ENCODE measurements around the gene THSD4.

THSD4 gene

DNA sequence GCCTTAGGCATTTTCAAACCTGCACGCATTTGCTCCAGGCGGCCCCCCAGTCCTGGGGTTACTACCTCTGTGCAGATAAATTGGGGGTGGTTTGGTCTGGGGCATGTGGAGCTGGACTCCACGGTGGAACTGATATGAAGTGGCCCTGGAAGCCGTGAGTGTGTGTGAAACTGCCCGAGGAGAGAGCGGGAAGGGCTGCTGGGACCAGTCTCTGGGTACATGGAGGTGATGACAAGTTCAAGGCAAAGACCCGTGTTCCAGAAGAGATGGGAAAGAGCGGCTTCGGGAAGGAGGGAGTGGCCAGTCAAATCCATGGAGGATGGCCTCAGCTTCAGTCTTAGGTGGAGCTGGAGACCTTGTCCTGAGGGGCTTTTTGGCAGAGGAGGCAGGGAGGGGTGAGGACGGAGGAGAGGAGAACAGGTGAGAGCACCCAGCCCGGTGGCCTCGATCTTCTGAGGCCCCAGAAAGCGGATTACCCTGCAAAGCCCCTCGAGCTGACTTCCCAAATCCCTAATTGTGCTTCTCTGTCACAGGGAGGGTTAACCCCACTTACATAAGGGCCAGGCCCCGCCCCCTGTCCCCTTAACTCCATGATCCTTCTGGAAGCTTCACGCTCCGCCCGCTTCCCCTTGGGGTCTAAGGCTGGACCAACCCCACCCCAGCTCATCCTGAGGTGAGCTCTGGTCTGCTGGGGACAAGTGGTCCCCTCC lies 693.2 kb downstream of the THSD4 start:
- no peak for DNase-seq

DNA sequence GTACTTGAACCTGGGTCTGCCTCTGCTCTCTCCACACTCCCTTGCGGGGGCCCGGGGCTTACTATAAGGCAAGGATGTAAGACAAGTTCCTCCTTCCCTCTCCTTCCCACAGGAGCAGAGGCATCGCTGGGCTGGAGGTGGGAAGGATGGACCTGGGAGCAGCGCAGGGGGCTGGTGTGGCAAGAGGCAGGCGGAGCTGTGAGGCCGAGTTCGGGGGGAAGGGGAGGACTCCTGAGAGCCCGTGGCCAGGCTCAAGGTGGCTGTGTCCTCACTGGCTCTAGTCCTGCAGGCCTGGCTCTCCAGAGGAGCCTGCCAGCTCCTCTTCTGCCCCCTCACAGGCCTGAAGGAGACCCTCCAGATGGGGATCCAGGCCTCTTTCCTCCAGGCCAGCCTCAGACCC lies 694.1 kb downstream of the THSD4 start:
- no peak for DNase-seq

DNA sequence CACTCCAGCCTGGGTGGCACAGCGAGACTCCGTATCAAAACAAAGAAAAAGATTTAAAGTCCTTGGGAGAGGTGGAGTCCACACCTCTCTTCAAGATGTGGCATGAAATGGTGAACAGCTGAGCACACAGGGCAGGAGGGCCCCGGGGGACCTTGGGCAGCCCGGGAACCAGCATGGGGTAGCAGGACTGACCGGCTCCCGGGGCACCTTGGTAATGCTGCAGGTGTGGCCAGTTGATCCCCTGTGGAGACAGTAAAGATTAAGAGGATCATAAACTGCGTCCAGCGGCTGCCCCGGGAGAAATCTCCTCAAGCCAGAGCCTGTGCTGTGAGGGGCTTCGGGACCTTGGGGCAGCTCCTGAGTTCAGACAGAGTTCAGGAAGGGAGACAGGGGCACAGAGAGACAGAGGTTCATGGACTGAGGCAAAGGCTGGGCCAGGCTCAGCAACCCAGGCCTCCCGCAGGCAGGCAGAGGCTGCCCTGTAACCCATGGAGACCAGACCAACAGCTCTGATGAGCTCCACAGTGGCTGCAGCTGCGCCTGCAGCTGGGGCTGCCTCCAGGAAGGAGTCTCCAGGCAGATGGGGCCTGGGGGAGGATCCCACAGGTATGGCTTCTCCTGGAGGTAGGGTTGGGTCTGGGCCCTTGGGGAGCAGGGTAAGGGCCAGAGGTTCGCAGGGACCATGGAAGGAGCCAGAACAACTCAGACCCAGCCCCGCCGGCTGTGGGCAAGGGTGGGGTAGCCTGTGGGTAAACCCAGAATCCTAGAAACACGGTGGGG lies 695.2 kb downstream of the THSD4 start, which contains the start of gene NR2E3:
Gene NR2E3 (plus strand): TSS at position 299 of the 780 bp plus-strand sequence. CDS start 190 bp downstream, at position 489.
- no peak for DNase-seq

GRCh38 chr15:71811036-71811736 lies 695.9 kb downstream of the THSD4 start:
- no peak for DNase-seq

- DNase-seq: no peak
Measured at GRCh38 chr15:71811752-71812735, 696.8 kb downstream of the THSD4 start.

- no peak for DNase-seq
Measured at GRCh38 chr15:71812966-71813722, 697.9 kb downstream of the THSD4 start.

DNA sequence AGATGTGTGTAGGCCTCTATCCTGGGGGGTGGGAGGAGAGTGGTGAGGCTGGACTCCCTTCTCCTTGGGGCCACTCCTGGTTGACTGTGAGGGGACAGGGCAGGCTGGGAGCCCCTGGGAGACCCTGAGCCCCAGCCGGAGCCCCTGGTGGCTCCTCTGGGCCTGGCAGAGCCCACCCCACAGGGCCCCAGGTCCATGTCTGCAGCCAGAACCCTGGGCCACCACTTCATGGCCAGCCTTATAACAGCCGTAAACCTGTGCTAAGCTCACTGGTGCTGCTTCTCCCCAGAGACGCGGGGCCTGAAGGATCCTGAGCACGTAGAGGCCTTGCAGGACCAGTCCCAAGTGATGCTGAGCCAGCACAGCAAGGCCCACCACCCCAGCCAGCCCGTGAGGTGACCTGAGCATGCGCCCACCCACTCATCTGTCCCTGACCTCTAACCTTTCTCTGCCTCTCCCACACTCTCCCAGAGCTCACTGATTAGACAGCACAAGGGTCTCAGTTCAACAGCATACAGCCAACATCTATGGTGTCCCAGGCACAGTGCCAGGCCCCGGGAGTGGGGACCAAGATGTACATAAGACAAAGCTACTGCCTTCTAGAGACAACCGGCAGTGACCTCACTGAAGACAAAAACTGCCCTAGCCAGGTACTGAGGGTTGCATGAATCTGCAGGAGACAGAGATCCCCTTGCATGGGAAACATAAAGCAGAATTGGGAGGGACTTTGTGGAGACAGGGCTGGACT lies 698.6 kb downstream of the THSD4 start:
- no peak for DNase-seq

GRCh38 chr15:71815301-71815700 lies 700.0 kb downstream of the THSD4 start:
- no peak for DNase-seq

DNA sequence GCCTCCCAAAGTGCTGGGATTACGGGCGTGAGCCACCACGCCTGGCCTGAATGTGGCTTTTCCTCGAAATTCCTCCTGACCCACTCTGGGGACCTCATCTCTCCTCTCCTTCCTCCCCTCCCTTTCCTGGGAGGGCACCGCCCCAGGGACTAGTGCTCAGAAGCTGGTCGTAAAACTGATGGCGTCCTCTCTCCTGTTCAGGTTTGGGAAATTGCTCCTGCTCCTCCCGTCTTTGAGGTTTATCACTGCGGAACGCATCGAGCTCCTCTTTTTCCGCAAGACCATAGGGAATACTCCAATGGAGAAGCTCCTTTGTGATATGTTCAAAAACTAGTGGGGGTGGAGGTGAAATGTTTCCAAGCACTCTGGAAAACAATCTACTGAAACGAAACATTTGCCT lies 702.1 kb downstream of the THSD4 start:
- DNase-seq: no peak

- DNase-seq: no peak
Measured at GRCh38 chr15:71820127-71820526, 704.9 kb downstream of the THSD4 start.

DNA sequence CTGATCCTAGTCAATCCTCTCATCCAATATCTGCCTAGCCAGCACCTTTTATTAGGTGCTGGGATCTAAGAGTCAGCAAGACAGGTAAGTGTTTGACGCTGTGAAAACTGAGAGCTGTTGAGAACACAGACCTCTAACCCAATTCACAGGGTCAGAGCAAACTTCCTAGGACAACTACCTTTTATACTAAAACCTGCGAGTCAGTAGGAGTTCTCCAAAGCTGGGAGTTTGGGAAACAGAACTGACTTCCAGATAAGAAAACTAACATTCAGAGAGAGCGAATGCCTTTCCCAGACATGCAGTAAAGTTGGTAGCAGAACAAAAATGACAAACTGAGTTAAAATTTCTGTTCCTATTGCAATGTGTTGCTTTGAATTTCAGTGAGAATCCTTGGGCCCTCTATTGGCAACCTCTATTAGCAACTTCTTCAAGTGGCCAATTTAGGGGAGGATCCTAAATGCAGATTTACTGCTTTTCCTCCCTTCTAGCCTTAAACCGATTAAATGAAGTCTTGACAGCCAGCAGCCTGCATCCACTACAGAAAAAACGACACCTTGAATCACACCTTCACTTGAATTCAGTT lies 706.4 kb downstream of the THSD4 start:
- no peak for DNase-seq

- DNase-seq: no peak
Measured at GRCh38 chr15:71822890-71823630, 707.8 kb downstream of the THSD4 start.

DNA sequence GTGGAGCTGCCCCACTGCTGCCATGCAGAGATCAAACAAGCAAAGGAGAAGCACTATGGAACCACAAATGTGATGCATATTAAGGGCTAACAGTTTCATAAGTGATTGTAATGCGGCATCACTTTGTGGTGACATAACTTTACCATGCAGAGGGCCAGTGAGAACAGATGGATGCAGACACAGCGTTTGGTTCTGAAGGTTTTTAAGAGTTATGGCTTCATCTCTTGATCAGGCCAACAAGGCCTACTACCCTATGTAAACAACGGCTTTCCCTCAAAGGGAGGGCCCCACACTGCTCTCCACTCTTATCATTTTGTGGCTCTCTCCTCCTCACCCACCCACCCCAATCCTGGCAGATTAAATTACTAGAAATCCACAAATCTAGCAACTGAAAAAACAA lies 708.5 kb downstream of the THSD4 start:
- no peak for DNase-seq

DNA sequence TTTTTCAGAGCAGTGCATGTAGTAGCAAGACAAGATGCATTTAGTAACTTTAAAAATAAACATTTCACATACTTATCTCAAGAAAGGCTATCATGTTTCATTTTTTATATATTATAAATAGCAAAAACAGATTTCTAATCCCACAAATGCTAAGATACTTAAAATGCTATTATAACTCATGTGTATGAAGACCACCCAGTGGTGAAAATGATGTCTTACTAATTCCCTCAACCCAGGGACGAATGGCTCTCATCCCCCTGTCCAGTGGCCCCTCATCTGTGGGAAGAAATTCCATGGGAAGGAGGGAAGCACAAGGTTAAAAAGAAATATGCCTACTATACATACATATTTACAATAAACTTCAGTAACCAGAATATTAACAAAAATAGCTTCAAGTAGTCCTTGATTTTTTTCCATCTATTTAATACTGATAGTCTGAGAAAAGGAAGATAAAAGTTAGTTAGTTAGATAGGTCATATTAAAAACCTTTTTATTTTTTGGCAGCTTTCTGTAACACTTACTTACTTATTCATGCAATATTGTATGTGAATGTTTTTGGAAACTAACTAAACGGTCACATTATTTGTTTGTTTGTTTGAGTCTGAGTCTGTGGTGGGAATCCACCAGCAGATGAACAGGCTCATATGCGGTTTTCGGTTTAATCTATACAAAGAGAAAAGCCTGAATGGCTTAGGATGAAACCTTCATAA lies 709.9 kb downstream of the THSD4 start:
- no peak for DNase-seq

DNA sequence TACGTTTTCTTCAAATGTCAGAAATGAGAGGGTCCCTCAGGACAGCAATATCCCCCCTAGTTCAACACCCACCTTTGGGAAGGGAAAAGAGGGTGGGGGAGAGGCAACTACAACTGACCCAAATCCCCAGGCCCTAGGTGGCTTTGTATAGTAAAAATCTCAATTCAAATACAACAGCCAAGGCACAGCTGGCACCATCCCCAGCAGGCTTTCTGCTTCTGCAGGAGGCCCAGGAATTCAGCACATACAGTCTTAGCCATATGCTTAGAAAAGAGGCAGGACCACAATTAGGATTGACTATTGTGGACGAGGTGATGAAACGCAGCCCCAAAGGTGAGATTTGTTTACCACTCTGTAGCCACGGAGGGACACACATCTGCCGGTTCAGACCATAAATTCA lies 710.9 kb downstream of the THSD4 start:
- DNase-seq: no peak

DNA sequence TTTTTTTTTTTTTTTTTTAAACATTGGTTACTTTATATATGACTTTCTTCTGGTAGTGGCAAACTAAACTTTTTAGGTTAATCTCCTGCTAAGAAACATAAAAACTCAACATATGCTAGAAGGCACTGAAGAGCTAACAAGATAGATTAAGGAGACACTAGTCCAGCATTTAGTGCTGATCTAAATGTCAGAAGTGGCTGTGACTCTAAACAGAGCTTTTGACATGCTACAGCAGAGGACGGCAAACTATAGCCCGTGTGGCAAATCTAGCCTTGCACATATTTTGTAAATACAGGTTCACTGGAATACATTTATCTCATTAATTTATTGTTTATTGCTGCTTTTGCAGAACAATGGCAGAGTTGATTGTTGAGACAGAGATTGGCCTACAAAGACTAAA lies 715.7 kb downstream of the THSD4 start:
- DNase-seq: no peak
